K562 (cell line): ENCODE results near the gene CACNA2D2. TPM values are rescaled to one million over a fixed set of nuclear protein-coding genes. Genes with fewer than 3 reads are reported as not detected.

ENCODE experiments used
- CSDE1 ChIP-seq, 2 experiments: fragments of 450-650 bp; IDR thresholded peaks; 2 replicates each; pipeline ENCODE4 v1.6.1; 2016; ENCODE audit warnings: mild to moderate bottlenecking in 1 of 2
- HOXB6 ChIP-seq: fragments of 250-450 bp; sonication (Bioruptor Pico); IDR thresholded peaks from 2 replicates; pipeline ENCODE4 v1.5.1; 2022; ENCODE audit warnings: mild to moderate bottlenecking, borderline replicate concordance
- KAT2B ChIP-seq: IDR thresholded peaks from one replicate; pipeline ENCODE4 v1.6.1; 2012; ENCODE audit warnings: low read depth, mild to moderate bottlenecking, control low read depth, inconsistent platforms, low read length, moderate library complexity
- KLF6 ChIP-seq: fragments of 250-450 bp; sonication (Bioruptor Pico); IDR thresholded peaks from 2 replicates; pipeline ENCODE4 v1.4.0; 2020; ENCODE audit warnings: mild to moderate bottlenecking, moderate library complexity, borderline replicate concordance
- MGA ChIP-seq: fragments of 450-650 bp; IDR thresholded peaks from 2 replicates; pipeline ENCODE4 v1.6.1; 2016; ENCODE audit warnings: mild to moderate bottlenecking, moderate library complexity
- POLR3A ChIP-seq: IDR thresholded peaks from 2 replicates; pipeline ENCODE4 v1.6.1; 2011; ENCODE audit warnings: borderline replicate concordance, mild to moderate bottlenecking, moderate library complexity; ENCODE audit not compliant: insufficient read length, insufficient read depth; ENCODE audit errors: extremely low read depth
- TBP ChIP-seq: optimal IDR thresholded peaks from 2 replicates; pipeline ENCODE3; 2011; ENCODE audit warnings: low read depth, low read length, improper control_type of control experiment
- ZNF217 ChIP-seq: sonication (generic); formaldehyde crosslinking; IDR thresholded peaks from 2 replicates; pipeline ENCODE4 v1.8.0; 2022; ENCODE audit warnings: mild to moderate bottlenecking, missing genetic modification reagents
- ZNF263 ChIP-seq: sonication (generic); formaldehyde crosslinking; IDR thresholded peaks from 2 replicates; pipeline ENCODE4 v1.8.0; 2022; ENCODE audit warnings: mild to moderate bottlenecking, missing genetic modification reagents, borderline replicate concordance
- ZNF76 ChIP-seq: fragments of 250-450 bp; sonication (Bioruptor Pico); IDR thresholded peaks from 2 replicates; pipeline ENCODE4 v1.4.0; 2020; ENCODE audit warnings: mild to moderate bottlenecking, moderate library complexity, borderline replicate concordance
- ZNF785 ChIP-seq: fragments of 250-450 bp; sonication (Bioruptor Pico); IDR thresholded peaks from 2 replicates; pipeline ENCODE4 v1.4.0; 2020; ENCODE audit warnings: mild to moderate bottlenecking
- polyA plus RNA-seq, 8 experiments: library from polyadenylated mRNA; depleted of rRNA in 4 of 8; stranded (reverse) in 5 of 8; unstranded in 3 of 8; fragments of >200 nt; fragmentation: Nextera tagmentation in 2 of 8; fragmentation: Illumina TruSeq in 1 of 8; extraction: Ambion mirVana in 2 of 8; extraction: Trizol in 1 of 8; gene quantifications; 2 replicates each; pipeline versions ENCODE4 v1.2.1 to v1.2.3, GENCODE V29; 2011 to 2014; ENCODE audit warnings: inconsistent platforms in 1 of 8, missing spikeins in 1 of 8
- total RNA-seq, 7 experiments: library from RNA; depleted of rRNA in 6 of 7; stranded (reverse); fragments of >200 nt in 6 of 7; fragmentation: Illumina TruSeq in 2 of 7; extraction: Trizol in 2 of 7; gene quantifications; 2 replicates each; pipeline versions ENCODE4 v1.2.1 to v1.2.3, GENCODE V29; 2011 to 2021; ENCODE audit warnings: low replicate concordance in 1 of 7
- TF ChIP-seq, protein P1 (sequence below), 3 experiments: IDR thresholded peaks in 2 of 3; conservative IDR thresholded peaks in 1 of 3; 2 replicates each; pipeline ENCODE4 v1.5.1; 2011 to 2012; ENCODE audit warnings: low read length in 3 of 3, mild to moderate bottlenecking in 3 of 3, control low read depth in 2 of 3, improper control_type of control experiment in 1 of 3, inconsistent platforms in 1 of 3, low read depth in 1 of 3, mixed read lengths in 1 of 3, moderate library complexity in 1 of 3; ENCODE audit not compliant: insufficient read depth in 2 of 3

The CACNA2D2 gene
- total and polyA plus RNA-seq, 9 of the 15 experiments (the other 6 are each of a cell fraction or from before 2014, with no cell fraction given), result 0.11 to 0.58 (median 0.36) TPM; not detected in 2

DNA sequence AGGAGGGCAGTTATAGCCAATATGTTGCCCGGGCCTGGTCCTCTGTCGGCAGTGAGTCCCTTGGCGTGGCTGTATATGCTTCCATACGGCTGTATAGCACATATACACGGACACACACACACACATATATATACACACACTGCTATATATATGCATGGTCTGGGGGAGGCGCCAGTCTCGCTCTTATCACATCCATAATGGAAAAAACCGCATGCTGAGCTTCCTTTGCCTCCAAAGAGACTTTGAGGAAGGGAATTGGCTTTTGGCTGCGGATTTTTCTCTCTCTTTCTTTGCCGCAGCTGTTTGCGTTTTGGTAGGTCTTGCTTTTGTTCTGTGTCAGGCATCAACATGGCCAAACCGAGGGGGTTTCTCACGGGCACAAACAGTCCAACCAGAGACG is 132.8 kb downstream of the CACNA2D2 start (continued):
- TF ChIP-seq ZNF785 (CRISPR knock-in tag) (no peak), KAT2B (no peak), KLF6 (CRISPR knock-in tag) (no peak), POLR3A (no peak), ZNF217 (CRISPR knock-in tag) (no peak), TBP (no peak), HOXB6 (no peak), MGA (no peak; the same call in none of the 2 replicates), ZNF263 (CRISPR knock-in tag) (0 out of 2 replicates have a peak, but pooled peaks have one; percentile 15), CSDE1 (IDR thresholded peaks at IDR 0.05) (no peak), ZNF76 (CRISPR knock-in tag) (no peak)
- TF ChIP-seq, protein P1, sequence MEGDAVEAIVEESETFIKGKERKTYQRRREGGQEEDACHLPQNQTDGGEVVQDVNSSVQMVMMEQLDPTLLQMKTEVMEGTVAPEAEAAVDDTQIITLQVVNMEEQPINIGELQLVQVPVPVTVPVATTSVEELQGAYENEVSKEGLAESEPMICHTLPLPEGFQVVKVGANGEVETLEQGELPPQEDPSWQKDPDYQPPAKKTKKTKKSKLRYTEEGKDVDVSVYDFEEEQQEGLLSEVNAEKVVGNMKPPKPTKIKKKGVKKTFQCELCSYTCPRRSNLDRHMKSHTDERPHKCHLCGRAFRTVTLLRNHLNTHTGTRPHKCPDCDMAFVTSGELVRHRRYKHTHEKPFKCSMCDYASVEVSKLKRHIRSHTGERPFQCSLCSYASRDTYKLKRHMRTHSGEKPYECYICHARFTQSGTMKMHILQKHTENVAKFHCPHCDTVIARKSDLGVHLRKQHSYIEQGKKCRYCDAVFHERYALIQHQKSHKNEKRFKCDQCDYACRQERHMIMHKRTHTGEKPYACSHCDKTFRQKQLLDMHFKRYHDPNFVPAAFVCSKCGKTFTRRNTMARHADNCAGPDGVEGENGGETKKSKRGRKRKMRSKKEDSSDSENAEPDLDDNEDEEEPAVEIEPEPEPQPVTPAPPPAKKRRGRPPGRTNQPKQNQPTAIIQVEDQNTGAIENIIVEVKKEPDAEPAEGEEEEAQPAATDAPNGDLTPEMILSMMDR (IDR thresholded peaks at IDR 0.05 in 2 of 3, conservative IDR thresholded peaks at IDR 0.05 in 1 of 3; ENCODE audit: insufficient read depth in 2 of 3, low read depth in 1 of 3, low read length in 3 of 3), result peak; percentile 46 to 72 (median 55)
